T-helper 1 cell (primary cell): Measurements from ENCODE around the gene NSD2.

Source experiments
- DNase-seq, 5 donors: peaks; one replicate each; pipeline ENCODE4 v3.0.0-alpha.2; 2012 to 2020

Gene NSD2

DNA sequence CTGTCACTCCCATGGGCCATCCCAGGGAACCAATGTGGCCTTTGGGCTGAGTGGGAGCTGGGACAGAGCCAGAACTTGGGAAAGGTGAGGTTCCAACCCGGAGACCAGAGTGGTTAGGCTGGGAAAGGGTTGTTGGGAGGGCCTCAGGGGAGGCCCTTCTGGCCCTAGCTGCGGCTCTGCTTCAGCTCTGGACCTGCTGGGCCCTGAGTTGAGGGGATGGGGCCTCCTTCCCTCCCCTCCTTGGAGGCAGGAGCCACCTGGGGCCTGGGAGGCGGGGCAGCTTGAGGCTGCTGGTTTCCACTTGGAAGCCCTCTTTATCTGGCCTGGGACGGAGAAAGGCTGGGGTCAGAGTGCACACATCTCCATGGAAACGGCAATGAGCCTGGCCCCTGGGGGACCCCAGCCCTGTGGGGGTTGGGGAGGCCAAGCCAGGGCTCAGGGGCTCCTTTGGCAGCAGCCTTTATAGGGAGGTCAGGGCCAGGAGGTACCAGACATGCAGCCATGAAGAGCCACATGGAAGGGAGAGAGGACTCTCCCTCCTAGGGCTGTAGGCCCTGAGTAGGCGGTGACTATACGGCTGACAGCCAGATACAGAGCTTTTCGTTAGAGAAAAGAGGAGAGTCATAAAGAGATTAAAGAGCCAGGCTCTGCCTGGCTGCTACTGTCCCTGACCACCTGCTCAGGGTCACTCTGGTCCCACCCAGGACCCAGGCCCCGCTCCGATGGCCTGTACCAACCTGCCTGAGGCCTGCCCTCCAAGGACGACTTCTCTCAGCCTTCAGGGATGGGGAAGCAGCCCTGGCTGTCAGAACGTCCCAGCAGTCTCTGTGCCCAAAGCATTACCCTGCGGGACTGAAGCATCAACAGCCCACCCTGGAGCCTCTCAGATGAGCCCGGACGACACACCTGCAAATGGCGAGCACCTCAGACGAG is 6.9 kb upstream of the NSD2 start:
- no peak for DNase-seq

DNA sequence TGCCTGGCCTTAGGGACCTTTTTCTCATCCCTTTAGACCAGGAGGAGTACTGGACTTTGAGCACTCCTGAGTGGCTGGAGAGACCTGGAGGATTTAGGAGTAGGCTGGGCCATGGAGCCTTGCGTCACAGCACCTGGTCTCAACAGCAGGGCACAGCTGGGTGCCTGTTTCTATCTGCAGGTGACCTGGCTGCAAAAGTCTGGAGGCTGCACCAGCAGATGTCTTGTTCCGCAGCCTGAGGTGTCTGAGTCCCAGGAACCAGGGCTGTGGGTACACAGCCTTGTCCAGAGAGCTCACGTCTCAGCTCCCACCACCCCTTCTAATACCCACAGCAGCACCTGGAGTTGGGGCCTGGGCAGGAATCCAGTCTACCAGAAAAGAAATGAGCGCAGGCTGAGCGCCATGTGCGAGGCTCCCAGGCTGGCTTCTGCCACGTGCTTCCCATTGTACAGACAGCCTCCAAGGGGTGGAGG is 5.0 kb upstream of the NSD2 start:
- DNase-seq: no peak

DNA sequence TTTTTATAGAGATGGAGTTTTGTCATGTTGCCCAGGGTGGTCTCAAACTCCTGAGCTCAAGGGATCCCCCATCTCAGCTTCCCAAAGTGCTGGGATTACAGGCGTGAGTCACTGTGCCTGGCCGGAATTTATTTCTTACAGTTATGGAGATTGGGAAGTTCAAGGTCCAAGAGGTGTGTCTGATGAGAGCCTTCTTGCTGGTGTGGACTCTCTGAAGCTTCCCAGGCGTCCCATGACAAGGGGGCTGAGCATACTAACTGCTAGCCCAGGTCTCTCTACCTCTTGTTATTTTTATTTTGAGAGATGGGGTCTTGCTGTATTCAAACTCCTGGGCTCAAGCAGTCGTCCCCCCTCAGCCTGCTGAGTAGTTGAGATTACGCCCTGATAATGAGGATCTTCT is 2.9 kb upstream of the NSD2 start:
- DNase-seq: no peak

DNA sequence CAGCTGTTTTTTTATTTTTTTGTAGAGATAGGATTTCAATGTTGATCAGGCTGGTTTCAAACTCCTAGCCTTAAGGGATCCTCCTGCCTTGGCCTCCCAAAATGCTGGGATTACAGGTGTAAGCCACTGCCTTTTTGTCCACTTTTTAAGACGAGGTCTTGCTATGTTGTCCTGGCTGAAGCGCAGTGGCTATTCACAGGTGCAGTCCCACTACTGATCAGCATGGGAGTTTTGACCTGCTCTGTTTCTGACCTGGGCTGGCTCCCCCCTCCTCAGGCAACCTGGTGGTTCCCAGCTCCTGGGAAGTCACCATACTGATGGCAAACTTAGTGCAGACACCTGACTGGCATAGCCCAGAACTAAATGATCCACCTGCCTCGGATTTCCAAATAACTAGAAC is 2.3 kb upstream of the NSD2 start:
- no peak for DNase-seq

DNA sequence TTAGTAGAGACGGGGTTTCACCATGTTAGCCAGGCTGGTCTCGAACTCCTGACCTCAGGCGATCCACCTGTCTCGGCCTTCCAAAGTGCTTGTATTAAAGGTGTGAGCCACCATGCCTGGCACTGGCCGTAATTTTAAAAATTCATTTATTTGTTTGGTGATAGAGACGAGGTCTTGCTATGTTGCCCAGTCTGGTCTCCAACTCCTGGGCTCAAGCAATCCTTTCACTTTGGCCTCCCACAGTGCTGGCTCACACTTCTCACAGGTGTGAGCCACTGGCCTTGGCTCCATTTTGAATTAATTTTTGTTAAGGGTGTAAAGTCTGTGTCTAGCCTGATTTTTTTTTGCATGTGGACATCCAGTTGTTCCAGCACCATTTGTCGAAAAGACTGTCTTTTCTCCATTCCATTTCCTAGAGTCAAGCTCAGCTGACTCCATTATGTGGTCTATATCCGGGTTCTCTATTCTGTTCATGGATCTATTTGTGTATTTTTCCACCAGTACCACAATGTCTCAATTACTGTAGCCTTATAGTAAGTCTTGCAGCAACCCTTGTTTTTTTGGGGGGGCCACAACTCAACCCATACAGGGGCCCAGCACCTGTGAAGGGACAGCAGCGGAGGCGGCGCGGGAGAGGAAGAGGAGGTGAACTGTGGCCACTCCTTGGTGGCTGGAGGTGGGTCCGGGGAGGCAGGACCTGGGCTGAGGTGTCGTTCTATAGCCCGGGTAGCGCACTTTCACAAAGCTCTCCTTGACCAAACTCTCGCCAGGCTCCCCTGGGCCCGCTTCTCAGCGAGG is 1.5 kb upstream of the NSD2 start:
- peak in 1 of 5 donors; percentile 4 for DNase-seq

DNA sequence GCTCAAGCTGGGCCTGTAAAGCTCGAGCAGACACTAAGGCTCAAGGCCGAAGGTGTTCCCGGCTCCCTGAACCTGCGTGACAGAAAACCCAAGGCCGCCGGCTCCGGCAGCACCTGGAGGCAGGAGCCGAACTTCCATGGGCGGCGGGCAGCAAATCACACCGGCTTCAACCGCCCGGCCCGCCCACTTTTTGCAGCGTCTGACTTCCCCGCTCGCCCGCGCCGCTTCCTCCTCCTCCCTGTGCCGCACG is 940 bp upstream of the NSD2 start:
- peak; percentile 79 to 90 (median 87) for DNase-seq

DNA sequence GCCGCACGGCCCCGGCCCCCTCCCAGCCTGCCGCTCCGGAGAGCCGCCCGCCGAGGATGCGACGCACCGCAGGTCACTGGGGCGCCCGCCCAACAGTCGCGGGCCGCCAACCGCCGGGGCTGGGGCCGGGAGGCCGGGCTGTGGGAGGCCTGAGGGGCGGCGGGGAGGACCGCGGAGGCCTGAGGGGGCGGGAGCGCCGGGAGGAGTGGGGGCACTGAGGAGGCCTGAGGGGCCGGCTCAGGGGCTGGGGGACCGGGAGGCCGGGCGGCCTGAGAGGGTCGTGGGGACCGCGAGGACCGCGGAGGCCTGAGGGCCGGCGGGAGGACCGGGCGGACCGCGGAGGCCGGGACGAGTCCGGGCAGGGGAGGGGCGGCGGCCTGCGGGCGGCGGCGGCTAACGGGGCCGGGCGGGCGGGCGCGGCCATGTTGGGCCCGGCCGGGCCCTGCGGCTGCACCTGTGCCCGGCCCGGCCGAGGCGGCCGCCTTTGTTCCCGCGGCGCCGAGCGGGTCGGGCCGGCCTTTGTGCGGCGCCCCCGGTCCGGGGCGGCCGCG is 353 bp downstream of the NSD2 start:
- DNase-seq: no peak

DNA sequence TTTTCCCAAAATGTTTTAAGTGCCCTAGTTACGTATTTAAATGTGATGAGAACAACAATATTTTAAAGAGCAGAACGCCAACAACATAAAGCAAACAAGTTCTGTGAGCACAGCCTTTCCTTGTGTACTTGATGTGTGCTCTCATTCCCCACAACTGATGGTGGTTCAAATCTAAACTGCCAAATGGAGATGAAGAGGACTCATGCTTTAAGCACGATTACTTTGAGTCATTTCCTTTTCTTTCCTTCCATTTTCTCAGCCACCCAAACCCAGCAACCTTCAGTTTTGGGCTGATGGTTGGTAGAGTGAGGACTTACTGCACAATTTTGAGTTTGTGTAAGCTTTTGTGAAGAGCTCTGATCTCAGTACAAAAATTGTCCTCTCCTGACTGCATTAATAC is 1.7 kb downstream of the NSD2 start:
- DNase-seq: peak in 1 of 5 donors; percentile 83

DNA sequence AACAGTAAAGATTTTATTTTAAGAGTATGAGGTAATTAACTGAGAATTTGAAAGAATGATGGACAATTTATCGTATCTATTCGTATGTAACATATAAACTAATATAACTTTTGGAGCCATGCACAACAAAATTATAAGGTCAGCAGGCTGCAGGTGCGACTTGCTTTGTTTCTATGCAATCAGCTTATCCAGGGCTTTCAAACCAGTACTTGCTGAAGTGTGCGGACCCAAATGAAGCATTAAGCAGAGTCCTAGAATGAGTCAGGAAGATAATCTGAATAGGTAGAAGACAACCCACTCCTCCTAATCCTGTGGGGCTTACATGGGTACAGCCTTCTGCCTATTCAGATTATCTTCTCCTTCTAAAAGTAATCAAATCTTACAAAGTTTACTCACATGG is 2.1 kb downstream of the NSD2 start:
- peak in 1 of 5 donors; percentile 35 for DNase-seq

DNA sequence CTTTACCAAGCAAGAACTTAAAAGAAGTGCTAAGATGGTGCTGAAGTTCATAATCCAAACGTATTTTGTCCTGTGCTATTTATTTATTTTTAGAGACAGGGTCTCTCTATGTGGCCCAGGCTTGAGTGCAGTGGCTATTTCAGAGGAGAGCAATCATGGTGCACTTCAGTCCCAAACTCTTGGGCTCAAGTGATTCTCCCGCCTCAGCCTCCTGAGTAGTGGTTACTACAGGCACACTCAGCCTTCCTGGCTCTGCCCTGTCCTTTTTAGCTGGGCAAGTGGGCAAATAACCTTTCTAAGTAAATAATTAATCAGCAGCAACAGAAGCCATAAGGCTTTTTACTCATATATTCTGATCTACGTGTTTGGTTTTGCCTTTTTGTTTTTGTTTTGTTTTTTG is 2.6 kb downstream of the NSD2 start:
- no peak for DNase-seq

DNA sequence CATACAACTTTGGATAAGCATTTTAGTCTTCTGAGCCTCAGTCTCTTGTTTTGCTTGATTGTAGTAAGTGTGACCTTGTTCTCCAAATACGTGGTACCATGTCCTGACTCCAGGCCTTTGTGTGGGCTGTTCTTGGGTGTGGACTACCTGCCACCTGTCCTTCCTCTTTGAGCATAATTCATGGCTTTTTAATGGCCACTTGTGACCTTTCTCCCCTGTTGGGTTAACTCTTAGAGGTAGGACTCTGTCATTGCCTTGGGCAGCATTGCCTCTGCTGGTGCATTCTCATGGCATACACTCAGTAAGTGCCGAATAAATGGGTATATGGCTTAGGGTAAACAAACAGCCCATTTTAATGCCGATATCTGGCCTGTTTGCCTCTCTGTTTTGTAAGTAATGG is 3.0 kb downstream of the NSD2 start:
- no peak for DNase-seq

DNA sequence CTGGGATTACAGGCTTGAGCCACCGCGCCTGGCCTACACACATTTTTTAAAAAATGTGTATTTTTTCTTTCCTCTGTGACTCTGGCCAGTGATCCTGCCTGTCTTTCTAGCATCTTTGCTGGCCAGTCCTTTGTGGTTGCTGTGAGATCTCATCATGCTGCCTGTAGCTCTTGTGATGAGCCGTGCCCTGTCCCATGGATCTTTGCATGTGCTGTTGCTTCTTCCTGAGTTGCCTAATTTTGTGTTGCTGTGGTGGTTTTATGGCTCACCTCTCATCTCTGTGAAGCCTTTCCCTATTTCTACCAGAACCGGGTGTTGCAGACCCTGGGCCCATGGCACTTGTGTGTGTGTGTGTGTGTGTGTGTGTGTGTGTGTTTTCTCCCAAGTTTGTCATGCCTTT is 8.3 kb downstream of the NSD2 start:
- DNase-seq: no peak

DNA sequence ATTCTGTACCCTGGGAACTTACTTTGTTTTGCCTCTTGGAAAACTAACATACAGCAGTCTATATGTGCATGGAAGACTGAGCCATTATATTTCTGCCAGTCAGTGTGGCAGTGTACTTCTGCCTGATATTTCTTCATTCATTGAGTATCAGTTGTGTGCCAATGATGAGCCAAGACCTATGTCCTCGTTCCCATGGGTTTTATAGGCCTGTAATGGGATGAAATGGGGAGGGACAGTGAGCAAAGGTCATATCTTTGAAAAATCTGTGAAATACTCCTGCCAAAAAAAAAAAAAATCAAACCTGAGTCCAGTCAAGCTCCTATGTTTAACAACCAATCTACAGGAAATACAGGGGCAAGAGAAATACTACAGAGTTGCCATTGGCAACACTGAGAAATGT is 9.1 kb downstream of the NSD2 start:
- no peak for DNase-seq

DNA sequence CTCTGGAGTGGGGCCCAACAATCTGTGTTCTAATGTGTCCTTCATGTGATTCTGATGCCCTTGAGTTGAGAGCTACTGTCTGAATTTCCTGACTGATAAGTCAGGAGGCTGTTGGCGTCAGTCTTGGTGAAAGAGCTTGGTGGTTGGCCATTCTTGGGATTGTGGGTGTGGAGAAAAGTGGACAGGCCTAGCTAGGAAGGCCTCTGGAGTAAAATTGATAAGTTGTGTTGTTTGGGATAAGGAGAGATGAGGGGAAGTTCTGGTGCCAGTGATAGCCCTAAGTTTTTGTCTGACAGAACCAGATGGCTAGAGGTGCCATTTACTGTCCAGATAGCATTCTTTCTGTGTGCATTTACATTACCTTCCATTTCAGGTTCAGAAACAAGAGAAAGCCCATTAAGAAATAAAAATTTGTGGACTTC is 11.7 kb downstream of the NSD2 start:
- no peak for DNase-seq

DNA sequence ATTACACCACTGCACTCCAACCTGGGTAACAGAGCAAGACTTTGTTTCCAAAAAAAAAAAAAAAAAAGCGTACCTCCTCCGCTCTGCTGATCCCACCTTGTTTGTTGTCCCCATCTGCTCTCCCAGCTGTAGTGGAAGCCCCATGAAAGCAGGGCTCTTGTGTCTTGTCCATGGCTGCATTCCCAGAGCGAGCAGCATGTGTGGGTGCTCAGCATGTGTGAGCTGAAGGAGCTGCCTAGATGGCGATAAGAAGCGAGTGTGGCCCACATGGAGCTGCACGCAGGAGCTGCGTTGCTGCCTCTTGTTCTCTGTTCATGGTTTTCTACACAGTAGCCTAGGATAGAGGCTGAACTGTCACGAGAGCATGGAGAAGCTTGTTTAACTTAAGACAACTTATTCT is 12.4 kb downstream of the NSD2 start:
- DNase-seq: no peak

DNA sequence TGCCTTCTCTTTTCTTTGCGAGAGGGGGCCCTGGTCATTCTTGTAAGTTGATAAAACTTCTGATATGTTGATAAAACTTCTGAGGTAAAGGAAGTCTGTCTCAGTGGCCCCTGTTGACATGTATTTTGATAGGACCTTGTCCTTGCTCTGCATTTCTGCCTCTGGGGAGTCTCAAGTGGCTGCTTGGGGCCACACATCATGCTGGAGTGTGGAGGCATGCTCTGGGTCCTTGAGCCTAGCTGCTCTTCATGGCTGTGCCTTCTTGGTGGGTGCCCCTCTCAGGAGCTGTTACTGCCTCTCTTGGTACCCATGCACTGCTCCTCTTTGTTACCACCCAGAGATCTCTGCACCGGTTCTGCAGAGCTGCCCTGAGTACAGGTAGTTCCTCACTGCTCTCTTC is 14.2 kb downstream of the NSD2 start:
- no peak for DNase-seq

DNA sequence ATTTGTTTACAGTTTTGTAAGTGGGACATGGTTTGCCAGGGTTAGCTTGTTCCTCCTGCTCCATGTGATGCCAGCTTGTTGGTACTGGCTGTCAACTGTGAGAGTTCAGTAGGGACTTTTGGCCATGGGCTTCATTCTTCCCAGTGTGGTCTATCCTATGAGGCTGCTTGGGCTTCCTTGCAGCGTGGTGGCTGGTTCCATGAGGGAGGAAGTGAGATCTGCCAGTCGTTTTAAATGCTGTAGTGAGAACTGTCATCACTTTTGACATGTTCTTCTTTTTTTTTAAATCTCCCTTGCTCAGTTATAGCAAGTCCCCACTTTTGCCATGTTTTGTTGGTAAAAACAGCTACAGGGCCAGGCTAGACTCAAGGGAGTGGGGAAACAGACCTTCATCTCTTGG is 15.9 kb downstream of the NSD2 start:
- no peak for DNase-seq

DNA sequence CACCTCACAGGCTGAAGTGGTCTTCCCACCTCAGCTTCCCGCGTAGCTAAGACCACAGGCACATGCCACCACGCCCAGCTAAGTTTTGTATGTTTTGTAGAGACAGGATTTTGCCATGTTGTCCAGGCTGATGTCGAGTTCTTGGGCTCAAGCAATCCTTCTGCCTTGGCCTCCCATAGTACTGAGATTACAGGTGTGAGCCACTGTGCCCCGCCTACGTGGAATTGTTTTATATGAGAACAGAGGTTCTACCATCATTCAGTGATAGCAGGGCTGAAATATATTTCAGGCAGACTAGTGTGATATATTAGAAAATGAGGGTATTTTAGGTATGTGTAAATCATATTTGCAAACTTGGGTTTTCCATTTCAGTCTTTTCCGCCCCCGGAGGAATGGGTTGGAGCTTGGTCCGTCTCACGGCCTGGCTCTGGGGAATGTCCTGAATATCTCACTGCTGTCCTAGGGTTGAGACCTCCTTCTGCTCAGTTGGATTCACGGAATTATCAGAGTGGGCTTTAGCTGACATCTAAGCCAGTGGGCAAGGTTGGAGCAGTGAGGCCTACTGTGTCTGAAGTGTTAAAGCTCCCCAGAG is 19.9 kb downstream of the NSD2 start:
- DNase-seq: no peak

DNA sequence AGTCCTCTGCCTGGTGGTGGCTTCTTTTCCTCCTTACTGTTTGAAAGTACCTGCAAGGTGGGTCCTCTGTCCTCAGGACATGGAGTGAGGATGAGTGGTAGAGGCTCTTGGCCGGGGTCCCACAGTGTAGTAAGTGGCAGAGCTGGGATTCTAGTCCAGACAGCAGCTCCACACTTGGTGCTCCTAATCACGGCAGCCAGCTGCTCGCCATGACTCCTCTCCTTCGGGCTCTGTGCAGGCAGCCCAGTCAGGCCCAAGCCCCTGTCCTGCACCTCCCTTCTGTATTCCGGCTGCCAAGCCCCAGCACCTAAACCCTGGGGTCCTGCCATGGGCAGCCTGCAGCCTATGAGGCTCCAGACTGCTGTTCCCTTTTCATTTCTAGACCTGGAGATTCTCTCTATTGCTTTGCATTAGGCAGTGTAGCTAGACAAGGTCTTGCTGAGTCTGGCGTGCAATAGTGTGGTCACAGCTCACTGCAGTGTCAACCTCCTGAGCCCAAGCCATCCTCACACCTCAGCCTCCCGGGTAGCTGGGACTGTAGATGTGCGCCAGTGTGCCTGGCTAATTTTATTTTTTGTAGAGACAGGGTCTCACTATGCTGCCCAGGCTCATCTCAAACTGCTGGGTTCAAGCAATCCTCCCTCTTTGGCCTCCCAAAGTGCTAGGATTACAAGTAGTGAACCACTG is 24.9 kb downstream of the NSD2 start:
- no peak for DNase-seq

DNA sequence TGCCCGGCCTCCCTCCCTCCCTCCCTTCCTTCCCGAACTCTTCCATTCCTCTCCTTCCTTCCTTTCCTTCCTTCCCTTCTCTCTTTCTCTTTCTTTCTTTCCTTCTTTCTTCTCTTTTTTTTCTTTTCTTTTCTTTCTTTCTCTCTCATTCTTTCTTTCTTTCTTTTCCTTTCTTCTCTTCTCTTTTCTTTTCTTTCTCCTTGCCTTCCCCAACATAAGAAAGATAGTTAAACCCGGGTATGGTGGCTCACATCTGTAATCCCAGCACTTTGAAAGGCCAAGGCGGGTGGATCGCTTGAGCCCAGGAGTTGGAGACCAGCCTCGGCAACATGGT is 25.4 kb downstream of the NSD2 start:
- DNase-seq: no peak

DNA sequence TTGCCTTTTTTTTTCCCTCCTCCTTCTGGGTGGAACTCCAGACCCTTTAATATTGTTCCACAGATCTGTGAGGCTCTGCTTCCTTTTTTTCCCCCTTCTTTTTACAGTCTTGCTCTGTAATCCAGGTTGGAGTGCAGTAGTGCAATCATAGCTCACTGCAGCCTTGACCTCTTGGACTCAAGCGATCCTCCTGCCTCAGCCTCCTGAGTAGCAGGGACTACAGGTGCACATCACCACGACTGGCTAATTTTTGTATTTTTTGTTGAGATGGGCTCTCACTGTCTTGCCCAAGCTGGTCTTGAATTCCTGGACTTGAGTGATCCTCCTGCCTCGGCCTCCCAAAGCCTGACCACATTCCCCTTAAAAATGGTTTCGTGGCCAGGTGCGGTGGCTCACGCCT is 26.8 kb downstream of the NSD2 start:
- no peak for DNase-seq

DNA sequence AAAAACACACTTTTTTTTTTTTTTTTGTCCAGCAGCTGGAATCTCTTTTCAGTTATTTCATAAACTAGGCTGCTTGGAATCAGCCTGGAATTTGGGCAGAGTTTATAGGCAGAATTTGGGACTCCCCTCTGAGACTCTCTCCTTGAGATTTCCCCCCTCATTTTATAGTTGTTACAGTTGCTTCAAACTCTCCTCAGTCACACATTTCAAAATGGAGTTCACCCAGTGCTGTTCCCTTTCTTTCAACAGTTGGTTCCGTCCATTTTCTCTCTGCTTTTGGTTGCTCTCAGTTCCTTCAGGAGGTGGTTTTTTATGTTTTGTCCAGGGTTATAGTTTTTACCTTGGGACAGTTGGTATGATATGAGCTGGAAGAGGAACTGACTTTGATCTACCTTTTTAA is 27.5 kb downstream of the NSD2 start:
- no peak for DNase-seq
